Germinal center (tissue), 1 donor: ENCODE measurements around the gene PAPOLB.

ENCODE experiments used
- DNase-seq: peaks from one replicate; pipeline ENCODE4 v3.0.0; 2012; ENCODE audit warnings: mixed read lengths, low spot score

PAPOLB gene

DNA sequence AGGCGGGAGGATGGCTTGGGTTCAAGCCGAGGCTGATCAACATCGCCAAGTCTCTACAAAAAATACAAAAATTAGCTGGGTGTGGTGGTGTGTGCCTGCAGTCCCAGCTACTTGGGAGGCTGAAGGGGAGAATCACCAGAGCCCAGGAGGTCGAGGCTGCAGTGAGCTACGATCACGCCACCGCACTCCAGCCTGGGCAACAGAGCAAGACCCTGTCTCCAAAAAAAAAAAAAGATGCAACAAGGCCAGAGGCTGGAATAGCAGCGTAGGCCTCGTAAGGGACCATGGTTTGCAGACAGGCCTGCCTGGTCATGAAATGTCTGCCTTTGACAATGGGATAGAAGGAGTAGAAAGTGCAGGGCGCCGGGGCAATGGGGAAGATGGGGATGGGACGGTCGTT lies 20.0 kb downstream of the PAPOLB start:
- DNase-seq: no peak

DNA sequence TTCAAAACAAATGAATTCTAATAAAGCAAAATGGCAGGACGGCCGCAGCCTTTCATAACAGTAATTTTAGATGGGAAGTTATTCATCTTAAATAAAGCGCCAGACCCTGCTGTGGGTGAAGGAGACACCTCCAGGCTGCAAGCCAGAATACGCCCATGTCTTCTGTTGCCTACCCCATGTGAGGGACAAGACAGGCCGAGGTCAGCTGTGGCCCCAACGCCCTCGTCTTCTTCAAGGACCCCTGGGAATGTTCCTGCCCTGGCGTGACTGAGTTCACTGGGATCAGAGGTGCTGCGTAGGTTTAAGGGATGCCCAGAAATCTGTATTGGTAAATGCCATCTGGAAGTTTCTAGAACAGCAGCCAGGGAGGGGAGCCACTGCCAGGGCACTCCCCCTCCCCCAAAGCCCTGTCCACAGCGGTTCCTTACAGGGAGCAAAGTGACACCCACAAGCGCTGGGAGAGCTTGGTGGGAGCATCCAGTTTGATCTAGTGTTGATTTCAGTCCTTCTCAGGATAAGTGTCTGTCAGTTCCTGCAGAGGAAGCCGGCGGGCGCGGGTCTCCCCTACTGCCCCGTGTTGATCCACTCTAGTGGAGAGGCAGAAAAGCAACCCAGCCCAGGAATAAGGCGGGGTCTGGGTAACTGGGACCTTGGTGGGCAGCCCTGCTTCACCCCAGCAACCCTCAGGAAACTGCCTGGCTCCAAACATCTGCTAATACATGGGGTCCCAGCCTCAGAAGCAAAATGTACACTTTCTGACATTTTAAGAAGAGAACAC lies 20.6 kb downstream of the PAPOLB start:
- DNase-seq: no peak

DNA sequence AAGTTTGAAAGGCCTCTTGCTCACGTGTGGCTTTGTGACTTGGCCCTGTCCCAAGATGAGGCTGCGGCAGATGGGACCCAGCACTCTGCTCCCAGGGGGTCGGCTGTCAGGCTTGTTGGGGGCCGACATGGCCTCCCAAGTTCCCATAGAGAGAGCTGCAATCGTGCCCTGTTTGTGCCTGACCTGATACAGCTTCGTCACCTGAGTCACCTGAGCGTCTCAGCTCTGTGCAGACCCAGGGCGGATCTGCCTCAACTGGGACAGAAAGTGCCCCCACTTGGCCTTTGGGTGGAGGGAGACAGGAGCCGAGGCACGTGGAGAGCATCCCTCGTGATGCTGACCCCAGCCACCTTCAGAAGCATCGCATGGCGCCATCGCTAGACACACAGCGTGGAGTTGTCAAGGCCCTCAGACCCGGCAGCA lies 21.7 kb downstream of the PAPOLB start:
- no peak for DNase-seq

DNA sequence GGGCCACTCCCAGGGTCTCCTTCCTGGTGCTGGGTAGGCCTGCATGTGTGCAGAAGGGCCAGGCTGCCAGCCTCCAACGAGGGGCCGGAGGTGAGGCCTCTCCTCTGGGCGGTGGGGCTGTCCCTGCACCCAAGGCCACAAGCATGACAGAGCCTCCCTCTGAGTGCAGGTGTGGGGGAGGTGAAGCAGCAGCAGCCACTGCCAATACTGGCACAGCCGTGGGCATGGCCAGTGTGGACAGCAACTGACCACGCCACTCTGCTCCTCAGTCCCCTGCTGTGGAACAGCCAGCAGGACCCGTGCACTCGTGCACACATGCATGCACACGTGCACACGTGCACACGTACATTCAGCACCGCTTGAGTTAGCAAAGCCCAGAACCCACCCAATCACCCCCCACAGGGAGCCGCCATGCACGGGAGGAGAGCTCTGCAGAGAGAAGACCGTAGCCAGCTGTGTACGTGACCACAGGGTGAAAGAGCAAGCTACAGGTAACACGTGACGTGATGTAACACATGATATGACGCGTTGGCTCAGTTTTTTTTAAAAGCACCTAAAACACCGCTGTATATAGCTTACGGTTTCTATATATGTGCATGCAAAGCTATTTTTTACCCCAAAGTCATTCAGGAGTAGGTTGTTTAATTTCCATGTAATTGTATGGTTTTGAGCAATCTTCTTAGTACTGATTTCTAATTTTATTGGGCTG lies 23.1 kb downstream of the PAPOLB start:
- DNase-seq: no peak

DNA sequence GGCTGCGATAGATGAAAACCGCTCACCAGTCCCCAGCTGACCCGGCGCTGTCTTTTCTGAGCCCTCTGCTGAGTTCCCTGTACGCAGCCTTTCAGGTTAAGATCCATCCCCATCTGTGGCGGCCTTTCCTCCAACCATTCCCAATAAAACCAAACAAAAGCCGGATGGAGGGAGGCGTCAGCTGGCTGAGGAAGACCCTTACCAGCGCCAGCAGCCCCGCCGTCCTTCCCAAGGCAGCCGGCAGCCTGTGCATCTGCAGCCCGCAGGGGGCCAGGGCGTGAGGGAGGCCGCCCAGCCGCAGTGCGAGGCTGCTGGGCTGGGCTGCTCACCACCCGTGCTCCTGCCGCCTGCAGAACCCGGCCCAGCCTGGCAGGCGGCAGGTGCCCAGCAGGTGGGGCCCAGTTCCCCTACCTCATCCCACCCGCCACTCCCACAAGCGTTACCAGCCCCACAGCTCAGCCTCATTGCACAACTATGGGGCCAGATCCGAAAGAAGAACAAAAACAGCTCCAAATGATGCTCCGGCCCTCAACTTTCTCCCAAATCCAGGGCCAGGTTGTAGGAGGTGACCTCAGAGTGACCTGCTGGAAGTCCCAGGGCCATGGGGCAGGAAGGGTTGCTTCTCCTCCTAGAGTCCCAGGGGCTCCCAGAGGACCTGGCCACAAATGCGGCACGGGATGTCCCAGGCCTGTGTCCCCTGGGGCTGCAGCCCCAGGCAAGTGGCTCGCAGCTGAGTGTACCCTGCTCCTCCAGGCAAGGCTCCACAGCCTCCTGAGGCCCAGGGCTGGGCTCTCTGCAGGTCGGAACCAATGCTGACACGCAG lies 23.8 kb downstream of the PAPOLB start:
- no peak for DNase-seq

DNA sequence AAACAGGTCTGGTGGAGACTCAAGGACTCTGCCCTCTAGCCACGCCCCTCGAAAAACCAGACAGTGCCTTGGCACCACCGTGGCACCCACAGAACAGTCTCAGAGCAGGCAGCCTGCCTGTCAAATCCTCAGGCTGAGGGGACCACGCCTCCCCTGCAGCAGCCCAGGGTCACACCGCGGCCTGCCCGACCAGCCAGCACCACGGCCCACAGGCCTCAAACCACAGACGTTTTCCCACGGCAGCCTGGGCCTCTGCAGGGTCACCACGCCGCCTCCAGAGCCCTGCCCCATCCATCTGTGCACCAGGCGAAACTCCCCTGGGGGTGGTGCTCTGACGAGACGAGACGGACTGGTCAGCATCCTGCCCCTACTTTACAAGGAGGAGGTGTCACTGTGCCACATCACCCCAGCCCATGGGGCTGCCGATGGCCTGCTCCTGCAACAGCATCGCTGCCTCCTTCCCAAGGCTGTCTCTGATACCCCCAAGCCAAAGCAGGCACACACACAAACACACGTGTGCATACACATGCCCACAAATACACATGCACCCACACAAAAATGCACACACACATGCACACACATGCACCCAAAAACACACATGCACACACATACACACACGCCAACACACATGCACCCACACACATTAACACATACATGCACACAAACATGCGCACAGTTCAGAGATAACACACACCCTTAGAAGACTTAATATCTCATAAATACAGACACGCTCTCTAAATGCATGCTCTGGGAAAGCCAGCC lies 24.6 kb downstream of the PAPOLB start:
- no peak for DNase-seq

DNA sequence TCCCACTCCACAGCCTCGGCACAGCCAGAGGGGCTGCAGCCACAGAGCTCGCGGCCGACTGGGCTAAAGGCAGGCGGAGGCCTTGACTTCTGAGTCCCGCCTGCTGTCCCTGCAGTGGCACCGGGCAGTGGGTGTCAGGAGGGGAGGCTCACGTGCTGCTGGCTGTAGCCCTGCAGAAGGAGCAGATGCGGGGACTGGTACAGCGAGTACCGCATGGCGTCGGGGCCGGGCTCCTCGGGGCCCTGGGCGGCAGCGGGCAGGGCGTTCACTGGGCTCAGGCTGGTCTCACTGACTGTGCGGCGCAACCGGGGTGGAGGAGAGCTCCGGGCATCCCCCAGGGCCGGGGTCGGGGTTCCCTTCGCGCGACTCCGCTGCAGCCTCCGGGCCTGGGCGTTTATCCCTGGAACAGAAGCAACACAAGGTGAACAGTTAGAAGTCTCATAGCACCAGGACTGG lies 25.6 kb downstream of the PAPOLB start:
- no peak for DNase-seq

DNA sequence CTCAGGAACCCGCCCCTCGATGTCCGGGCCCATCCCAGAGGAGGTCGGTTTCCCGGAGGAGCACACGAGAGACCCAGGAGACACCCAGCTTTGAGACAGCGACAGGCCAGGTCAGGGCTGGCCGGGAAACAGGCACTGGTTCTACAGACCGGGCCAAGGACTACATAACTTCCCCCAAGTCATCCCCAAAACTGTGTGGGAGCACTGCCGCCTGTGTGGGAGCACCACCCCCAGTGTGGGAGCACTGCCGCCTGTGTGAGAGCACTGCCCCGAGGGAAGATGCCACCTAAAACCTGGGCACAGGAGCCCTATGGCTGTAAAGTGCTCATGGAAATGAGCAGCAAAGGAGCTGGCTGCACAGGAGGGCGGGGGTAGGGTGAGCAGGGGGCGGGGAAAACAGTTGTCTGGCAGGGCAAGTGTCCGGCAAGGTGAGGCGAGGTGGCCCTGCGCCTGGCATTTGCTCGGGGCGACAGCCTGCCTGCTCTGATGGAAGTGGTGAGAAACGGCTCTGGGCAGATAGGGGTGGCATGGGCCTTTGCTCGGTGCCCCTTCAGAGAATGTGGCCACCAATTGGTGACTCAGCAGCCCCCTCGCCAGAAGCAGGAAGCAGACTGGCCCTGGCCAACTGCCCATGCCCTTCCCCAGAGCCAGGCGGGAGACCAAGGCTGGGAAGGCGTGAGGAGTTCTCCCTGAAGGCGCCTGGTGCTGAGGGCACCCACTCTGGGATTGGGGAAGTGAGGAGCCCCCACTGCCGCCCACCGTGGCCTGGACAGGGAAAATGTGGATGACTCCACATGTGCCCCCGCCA lies 26.2 kb downstream of the PAPOLB start:
- DNase-seq: no peak

DNA sequence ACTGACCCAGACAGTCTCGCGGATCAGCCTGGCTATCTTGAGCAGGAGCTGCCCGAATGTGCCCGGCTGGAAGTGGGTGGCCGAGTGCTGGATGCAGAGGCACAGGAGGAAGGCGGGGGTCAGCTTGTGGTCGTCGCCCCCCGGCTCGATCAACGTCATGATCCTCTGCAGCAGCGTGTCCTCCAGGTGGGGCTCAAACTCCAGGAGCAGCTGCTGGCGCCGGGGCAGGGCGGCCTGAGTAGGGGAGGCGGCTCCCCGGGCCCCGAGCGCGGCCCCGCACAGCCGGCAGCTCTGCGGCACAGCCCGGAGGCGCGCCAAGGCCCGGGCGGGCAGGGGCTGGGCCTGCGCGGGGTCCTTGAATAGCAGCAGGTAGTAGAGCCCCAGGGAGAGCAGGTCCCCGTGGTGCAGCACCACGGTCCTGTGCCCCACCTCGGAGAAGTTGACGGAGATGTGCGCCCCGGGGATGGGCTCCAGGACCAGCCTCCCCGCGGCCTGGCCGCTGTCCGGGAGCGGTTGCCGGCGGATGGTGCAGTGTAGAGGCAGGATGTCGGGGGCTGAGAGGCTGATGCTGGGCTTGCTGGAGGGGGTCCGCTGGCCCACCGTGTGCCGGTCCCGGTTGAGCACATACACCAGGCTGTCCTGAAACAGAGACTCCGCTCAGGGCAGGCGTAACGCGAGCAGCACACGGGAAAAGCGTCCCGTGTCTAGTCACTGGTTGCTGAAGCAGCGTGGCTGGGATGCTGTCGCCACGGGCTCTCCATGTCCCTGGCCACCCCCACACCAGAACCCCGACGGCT lies 27.0 kb downstream of the PAPOLB start:
- DNase-seq: no peak

DNA sequence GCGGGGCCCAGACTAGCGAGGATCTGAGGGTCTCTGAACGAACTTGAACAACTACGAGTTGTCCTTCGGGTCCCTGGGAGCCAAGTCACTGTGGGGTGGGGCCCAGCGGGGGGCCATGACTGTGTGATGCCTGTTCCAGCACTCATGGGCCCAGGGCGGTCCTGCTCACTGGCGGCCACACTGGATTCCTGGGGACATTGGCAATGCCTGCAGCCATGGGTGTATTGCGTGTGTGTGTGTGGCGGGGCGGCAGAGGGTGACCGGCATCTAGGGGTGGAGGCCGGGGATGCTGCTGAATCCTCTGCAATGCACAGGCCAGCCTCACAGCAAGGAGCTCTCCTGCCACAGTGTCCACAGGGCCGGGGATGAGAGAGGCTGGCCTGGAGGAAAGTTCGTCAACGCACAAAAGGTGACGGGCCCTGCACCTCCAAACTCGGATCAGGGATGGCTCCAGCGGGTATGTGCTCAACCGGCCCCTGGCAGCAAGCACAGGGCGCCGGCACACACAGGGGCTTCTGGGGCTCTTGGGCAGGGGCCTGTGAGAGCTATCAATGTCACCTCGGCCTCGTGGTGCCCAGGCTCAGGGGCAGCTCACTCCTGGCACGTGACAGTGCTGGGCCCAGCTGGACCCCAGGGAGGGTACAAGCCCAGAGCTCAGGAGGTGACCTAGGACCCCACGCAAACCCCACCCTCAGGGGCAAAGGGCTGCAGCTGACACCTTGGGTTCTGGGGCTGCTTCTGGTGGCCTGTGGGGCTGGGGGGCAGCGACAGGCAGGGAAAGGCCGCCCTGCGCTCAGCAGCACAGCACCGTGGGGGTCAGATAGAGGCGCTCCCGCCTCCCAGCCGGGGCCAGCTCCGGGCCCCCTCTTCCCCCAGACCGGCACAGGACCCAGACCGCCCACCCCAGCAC lies 27.9 kb downstream of the PAPOLB start:
- DNase-seq: no peak

DNA sequence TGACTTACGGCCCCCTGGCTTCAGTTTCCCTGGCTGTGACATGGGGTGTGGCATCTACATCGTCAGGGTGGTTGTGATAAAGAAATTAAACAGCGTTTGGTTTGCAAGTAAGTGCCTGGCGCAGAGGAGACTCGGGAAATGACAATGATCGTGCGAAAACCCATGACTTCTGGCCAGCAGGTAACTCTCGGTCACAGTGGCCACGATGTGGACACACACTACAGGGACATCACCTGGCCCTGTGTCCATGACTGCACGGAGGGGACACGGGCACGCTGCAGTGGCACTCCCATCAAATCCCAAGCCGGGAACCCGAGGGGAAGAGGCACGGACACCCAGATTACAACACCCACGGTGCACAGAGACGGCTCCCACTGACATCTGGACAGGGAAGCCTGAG lies 28.7 kb downstream of the PAPOLB start:
- no peak for DNase-seq

DNA sequence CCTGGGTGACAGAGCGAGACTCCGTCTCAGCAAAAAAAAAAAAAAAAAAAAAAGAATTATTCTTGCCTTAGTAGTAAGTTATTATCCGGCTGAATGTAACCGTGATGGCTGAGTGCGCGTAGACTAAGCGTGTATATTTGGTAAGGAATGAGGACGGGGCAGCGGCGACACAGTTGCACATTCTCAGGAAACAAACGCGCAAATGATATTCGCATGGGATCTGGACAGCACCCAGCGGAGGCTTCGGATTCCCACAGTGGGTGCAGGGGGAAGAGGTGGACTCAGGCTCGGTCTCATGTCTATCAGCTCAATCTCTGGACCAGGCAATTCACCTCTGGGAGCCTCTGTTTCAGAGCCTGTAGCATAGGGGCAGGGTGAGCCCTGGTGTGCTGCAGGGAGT lies 29.1 kb downstream of the PAPOLB start:
- DNase-seq: no peak

DNA sequence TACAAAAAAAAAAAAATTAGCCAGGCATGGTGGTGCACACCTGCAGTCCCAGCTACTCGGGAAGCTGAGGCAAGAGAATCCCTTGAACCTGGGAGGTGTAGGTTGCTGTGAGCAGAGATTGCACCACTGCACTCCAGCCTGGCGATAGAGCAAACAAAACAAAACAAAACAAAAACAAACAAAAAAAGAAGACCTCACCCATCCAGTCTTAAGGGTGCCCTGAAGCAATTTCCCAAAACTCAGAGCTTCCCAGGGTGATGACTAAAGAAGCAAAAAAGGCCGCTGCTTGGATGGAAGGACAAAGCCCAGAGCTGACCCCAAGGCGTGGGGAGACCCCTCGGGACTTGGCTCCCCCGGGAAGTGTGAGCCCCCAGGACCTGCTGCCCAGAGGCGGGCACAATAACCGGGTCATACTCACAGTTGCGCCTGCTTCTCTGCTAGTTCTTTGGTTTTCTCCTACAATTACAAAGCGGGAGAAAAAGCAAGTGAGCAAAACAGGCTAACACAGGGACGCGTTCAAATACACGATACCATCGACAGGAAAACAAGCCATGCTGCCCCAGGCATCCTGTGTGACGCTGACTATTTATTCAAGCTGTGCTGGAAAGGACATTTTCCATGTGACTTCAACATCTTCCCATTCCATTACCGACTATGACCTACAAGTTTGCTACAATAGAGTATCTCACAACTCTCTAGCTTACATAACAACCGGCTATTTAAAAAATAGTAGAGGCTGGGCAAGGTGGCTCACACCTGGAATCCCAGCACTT lies 29.9 kb downstream of the PAPOLB start:
- no peak for DNase-seq

DNA sequence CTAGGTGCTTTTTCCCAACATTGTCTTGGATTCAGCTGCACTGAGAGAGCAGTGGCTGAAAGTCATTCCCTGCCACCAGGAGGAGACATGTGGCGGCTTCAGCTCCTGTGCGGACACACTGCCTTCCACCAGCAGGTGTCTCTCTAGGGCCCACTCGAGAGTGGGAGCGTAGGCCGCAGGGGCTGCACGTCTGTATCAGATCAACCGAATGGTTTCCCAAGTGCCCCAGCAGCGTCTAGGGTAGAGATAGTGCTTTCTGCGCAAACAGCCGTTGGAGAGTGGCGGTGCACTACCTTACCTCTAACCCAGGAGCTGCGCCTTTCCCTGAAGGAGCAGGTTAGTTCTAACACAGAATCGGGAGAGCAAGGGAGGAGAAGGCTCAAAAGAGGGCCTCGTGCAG lies 31.7 kb downstream of the PAPOLB start:
- peak; percentile 57 for DNase-seq

DNA sequence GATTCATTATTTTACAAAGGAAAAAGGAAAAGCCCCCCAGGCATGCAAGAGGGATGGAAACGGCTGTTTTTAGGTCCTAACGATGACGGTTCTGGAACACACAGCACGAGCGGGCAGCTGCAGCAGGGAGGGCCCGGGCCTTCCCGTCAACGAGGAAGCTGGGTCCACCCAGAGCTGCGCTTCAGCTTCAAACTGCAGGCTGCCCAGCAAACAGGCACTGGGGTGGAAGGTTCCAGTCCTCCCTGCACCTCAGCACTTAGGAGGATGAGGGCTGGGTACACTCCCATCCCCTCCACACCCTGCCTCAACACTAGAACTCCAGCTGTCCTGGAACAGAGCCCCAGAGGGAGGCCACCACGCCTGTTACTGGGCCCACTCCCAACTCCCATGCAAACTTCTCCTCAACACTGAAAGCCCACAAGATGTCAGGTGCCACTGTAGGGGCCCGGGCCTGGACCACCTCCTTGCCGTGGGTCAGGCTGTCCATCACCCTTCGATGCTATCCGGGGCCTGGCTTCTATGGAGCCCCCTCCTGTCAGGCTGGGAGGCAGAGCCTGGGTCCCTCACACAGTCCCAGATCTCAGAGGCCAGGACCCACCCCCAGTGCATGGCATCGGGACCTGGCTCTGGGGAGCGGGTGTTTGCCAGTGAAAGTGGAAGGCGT lies 33.0 kb downstream of the PAPOLB start:
- DNase-seq: no peak

DNA sequence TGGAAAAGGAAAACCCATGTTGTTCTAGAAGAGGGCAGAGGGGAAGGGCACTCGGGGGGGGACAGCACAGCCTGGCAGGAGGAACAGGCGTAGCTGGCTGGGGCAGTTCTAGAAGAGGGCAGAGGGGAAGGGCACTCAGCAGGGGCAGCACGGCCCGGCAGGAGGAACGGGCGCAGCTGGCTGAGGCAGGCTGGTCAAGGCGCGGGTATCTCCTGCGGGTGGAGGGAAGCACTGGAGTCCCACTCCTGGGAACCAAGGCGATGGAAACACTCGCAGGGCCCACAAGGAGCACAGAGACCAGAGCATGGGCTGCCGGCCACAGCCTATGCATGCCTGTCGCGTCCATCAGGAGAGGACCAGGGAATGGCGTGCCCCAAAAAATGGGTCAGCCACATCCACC lies 36.7 kb downstream of the PAPOLB start:
- no peak for DNase-seq

DNA sequence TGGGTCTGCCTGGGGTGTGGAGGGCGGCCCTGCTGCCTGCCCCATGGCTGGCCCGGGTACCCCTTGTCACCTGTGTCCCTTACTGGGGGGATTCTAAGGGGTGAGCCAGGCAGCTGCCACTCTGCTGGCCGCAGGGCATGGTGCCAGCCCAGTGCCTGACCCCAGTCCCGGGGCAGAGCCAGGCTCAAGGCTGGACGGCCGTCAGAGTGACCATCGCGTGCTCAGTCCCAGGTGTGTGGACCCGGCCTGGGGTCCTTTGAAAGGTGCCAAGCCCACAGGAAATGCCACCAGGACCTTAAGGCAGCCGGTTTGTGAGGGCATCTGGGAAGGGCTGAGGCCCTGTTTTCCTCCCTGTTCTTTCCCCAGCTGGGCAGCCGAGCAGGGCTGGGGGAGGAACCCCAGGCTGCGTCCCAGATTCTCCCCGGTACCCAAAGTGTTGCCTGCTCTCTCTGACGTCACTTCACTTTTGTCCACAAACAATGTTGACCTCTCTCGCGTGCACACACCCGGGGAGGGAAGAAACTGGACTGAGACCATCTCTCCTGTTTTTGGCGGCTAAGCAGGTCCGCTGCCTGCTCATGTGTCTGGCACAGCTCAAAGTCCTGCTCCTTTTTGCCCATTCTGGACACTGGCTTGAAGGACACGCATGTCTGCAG lies 37.6 kb downstream of the PAPOLB start:
- DNase-seq: no peak
